Stimulated activated CD8-positive, alpha-beta memory T cell treated with anti-CD3 and anti-CD28 coated beads, Interleukin-2, amount 100 ng/mL, for 48 hours (primary cell): ENCODE data around the gene HSD17B1.
"Not testable (repeated sequence)": the region's sequence is repeated elsewhere in the genome, so short reads cannot be mapped to it uniquely, and the experiment has no call there.

Source experiments
- DNase-seq, 2 donors: peaks; one replicate each; pipeline ENCODE4 v3.0.0-alpha.2; 2020; ENCODE audit warnings: low read depth in 2 of 2

Gene HSD17B1

DNA sequence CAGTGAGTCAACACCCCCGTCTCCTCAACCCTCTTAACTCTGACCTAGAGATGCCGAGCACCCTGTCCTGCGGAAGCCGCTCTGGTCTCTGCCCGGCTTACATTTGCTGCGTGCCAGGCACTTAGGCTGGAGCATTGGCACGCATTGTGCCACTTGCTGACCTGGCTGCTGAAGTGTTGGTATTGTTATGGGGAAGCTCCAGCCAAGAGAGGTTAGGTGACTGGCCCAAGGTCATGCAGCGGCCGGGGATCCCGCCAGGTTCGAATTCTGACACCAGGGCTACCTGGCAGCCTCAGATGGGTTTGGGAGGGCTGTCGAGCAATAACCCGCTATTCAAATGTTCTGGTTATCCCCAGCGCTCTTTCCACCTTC lies 5.0 kb upstream of the HSD17B1 start:
- no peak for DNase-seq

DNA sequence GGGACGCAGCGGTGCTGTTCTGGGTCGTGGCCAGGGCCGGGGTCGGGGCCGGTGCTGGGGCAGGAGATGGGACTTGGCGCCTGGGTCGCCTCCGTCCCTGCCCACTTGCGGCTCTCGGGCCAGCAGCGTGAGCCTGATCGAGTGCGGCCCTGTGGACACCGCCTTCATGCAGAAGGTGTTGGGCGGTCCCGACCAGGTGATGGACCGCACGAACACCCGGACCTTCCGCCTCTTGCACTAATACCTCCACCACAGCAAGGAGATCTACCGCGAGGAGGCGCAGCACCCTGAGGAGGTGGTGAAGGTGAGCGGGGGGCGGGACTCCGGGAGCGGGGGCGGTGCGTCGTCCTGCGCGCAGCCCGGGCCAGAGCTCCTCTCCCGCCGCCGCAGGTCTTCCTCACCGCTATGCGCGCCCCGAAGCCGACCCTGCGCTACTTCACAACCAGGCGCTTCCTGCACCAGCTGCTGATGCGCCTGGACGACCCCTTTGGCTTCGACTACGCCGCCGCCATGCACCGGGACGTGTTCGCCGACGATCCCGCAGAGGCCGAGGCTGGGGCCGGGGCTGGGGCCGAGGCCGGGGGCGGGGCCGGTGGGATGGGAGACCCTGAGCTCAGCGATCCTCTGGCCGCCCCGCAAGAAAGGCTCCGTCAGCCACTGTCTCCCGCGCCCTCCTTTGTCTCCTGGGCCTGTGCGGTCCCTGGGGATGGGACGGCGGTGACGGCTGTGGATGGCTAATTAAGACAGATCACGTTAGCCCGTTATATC lies 4.5 kb upstream of the HSD17B1 start:
- DNase-seq: peak; percentile 73 to 77

- no peak for DNase-seq
Measured at GRCh38 chr17:42548993-42549755, 3.5 kb upstream of the HSD17B1 start.

DNA sequence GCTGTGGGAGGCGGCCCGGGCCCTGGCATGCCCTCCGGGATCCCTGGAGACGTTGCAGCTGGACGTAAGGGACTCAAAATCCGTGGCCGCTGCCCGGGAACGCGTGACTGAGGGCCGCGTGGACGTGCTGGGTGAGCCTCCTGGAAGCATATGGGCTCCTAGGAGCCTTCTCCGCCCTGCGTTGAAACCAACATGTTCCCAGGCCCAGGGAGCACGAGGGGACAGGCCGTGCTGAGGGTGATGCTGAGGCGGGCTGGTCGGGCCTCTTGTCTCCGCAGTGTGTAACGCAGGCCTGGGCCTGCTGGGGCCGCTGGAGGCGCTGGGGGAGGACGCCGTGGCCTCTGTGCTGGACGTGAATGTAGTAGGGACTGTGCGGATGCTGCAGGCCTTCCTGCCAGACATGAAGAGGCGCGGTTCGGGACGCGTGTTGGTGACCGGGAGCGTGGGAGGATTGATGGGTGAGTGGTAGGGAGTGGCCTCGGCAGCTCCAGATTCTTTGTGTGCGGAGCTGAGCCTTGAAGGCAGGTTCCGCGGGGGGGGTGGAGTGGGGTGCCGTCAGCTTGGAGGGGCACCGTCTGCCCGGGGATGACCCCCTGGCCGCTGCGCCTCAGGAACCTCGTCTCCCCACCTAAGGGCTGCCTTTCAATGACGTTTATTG lies 567 bp downstream of the HSD17B1 start:
- DNase-seq: no peak

DNA sequence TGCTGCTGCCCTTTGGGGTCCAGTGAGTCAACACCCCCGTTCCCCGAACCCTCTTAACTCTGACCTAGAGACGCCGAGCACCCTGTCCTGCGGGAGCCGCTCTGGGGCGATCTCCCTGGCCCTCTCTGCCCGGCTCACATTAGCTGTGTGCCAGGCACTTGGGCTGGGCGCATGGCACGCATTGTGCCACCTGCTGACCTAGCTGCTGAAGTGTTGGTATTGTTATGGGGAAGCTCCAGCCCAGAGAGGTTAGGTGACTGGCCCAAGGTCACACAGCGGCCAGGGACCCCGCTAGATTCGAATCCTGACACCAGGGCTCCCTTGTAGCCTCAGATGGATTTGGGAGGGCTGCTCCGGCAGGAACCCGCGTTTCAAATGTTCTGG lies 1.1 kb downstream of the HSD17B1 start:
- no peak for DNase-seq

DNA sequence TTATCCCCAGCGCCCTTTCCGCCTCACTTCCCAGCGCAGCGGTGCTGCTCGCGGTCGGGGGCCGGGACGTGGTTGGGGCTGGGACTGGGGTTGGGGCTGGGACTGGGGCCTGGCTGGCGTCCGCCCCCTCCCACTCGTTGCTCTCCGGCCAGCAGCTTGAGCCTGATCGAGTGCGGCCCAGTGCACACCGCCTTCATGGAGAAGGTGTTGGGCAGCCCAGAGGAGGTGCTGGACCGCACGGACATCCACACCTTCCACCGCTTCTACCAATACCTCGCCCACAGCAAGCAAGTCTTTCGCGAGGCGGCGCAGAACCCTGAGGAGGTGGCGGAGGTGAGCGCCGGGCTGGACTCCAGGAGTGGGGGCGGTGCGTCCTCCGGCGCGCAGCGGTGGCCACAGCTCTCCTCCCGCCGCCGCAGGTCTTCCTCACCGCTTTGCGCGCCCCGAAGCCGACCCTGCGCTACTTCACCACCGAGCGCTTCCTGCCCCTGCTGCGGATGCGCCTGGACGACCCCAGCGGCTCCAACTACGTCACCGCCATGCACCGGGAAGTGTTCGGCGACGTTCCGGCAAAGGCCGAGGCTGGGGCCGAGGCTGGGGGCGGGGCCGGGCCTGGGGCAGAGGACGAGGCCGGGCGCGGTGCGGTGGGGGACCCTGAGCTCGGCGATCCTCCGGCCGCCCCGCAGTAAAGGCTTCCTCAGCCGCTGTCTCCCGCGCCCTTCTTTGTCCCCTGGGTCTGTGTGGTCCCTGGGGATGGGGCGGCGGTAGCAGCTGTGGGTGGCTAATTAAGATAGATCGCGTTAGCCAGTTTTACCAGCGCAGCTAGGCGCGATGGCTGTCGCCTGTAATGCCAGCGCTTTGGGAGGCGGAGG lies 1.8 kb downstream of the HSD17B1 start:
- peak; percentile 81 for DNase-seq

DNA sequence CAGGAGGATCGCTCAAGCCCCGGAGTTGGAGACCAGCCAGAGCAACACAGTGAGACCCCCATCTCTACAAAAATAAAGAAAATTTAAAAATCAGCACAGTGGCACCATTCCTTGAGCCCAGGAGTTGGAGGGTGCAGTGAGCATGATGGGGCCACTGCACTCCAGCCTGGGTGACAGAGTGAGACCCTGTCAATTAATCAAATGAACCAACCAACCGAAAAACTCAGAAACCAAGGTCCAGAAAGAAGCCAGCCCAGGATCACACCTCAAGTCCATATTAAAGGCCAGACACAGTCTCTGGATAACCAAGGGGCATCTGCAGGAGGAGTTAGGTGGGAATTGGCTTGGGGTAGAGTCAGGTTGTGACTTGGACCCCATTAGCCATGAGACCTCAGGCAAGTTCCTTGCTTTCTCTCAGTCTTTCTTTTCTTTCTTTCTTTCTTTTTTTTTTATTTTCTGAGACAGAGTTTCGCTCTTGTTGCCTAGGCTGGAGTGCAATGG lies 2.4 kb downstream of the HSD17B1 start:
- no peak for DNase-seq

GRCh38 chr17:42555961-42556617 lies 3.4 kb downstream of the HSD17B1 start:
- DNase-seq: not testable (repeated sequence)

- no peak for DNase-seq
Measured at GRCh38 chr17:42559075-42559474, 6.4 kb downstream of the HSD17B1 start.

DNA sequence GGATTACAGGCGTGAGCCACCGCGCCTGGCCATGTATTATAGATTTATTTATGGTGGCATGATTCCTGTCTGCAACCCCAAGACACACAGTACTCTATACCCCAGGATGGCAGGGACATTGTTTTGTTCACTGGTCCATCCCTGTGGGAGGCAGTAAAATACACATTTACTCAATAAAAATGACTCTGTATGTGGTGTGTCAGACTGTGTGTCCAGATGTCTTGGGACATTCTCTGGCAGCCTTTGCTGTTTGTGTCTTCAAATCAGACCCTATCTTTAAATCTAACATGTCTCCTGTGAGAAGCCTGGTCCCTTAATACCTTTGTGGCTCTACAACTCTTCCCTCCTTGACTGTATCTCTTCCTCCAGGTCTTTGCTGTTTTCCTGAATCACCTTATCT lies 7.5 kb downstream of the HSD17B1 start:
- no peak for DNase-seq

DNA sequence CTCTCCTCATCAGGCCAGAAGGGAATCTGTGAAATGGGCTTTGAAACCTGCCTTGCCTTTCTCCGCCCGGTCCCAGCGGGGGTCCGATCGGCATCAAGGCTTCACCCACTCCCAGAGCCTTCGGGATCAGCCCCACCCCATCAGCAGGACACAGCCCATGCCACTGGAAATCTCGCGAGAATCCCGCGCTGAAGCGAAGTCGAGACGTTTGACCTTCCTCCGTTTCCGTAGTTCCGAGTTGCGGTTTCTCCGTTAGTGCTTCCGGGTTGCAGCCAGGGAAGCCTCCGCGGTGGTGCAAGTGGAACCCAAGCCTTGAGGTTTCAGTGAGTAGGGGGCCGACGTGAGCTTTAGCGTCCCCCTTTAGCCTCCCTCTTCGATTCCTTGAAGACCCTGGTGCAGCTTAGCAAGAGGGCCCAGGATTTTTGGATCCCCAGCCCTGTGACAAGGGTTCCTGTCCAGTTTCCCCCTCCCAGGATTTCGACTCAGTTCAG lies 9.2 kb downstream of the HSD17B1 start, which contains the start of gene COASY:
COASY (plus strand) TSS at position 252 of the 491 bp plus-strand sequence. CDS start 475 bp downstream, outside the sequence.
- DNase-seq: peak; percentile 85 to 92

- DNase-seq: no peak
Measured at GRCh38 chr17:42562388-42563142, 9.8 kb downstream of the HSD17B1 start.

GRCh38 chr17:42563143-42563509 lies 10.4 kb downstream of the HSD17B1 start:
- no peak for DNase-seq

GRCh38 chr17:42563543-42563942 lies 10.8 kb downstream of the HSD17B1 start:
- no peak for DNase-seq

DNA sequence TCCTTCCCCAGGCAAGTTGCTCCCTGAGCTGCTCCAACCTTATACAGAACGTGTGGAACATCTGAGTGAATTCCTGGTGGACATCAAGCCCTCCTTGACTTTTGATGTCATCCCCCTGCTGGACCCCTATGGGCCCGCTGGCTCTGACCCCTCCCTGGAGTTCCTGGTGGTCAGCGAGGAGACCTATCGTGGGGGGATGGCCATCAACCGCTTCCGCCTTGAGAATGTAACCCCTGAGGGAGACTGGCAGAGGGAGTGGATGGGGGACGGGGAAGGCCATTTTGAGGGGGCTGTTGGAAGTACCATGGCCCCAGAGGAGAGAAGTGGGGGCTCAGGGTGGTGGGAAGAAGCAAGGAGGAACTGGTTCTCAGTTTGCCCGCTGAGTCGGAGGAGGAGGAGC lies 11.2 kb downstream of the HSD17B1 start:
- DNase-seq: no peak

- no peak for DNase-seq
Measured at GRCh38 chr17:42564815-42565522, 12.2 kb downstream of the HSD17B1 start.

DNA sequence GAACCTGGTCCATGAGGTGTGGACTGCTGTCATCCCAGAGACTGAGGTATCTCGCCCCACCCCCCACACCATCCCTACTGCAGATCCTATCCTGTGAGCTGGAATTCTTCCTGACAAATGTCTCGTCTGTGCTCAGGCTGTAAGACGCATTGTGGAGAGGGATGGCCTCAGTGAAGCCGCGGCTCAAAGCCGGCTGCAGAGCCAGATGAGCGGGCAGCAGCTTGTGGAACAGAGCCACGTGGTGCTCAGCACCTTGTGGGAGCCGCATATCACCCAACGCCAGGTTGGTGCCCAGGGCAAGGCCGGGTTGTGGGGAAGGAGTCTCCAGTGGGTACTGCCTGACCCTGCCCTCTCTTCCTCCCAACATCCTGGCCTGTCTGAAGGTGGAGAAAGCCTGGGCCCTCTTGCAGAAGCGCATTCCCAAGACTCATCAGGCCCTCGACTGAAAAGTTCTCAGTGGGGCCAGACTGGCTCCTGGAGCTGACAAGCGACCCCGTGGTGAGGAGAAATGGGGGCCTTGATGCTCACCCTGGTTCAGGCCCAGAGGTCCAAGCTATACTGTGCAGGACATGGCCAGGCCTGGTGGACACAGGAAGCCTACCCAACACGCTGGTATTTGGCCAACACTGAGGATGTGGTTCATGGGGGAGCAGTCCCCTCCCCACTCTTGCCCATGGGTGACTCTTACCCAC lies 12.9 kb downstream of the HSD17B1 start:
- DNase-seq: no peak

- no peak for DNase-seq
Measured at GRCh38 chr17:42566215-42566882, 13.6 kb downstream of the HSD17B1 start.
